GM12872 (cell line): ENCODE data around the gene THBD.

Source experiments
- TF ChIP-seq, protein P1 (sequence below): IDR thresholded peaks from 3 replicates; pipeline ENCODE4 v1.5.1; 2011; ENCODE audit warnings: low read depth, mild to moderate bottlenecking, low read length, moderate library complexity; ENCODE audit not compliant: insufficient read depth

Gene THBD

DNA sequence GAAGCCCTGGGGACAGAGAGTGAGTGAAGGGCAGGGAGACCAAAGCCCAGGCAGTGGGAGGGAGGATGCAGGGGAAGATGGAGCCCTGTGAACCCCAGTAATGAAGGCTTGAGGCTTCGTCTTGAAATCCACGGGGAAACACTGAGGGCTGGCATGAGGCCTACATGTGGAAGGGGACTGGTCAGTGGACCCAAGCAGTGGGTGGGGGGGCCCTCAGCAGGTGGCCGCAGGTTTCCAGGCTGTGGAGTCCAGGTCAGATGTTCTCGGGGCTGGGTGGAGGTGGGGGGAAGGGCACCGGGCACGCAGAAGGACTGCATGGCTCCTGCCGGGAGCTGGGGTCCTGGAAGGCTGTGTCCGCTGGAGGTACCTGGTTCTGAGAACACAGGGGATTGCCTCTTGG, 39.4 kb upstream of the THBD start:
- TF ChIP-seq, protein P1, sequence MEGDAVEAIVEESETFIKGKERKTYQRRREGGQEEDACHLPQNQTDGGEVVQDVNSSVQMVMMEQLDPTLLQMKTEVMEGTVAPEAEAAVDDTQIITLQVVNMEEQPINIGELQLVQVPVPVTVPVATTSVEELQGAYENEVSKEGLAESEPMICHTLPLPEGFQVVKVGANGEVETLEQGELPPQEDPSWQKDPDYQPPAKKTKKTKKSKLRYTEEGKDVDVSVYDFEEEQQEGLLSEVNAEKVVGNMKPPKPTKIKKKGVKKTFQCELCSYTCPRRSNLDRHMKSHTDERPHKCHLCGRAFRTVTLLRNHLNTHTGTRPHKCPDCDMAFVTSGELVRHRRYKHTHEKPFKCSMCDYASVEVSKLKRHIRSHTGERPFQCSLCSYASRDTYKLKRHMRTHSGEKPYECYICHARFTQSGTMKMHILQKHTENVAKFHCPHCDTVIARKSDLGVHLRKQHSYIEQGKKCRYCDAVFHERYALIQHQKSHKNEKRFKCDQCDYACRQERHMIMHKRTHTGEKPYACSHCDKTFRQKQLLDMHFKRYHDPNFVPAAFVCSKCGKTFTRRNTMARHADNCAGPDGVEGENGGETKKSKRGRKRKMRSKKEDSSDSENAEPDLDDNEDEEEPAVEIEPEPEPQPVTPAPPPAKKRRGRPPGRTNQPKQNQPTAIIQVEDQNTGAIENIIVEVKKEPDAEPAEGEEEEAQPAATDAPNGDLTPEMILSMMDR, result no peak

DNA sequence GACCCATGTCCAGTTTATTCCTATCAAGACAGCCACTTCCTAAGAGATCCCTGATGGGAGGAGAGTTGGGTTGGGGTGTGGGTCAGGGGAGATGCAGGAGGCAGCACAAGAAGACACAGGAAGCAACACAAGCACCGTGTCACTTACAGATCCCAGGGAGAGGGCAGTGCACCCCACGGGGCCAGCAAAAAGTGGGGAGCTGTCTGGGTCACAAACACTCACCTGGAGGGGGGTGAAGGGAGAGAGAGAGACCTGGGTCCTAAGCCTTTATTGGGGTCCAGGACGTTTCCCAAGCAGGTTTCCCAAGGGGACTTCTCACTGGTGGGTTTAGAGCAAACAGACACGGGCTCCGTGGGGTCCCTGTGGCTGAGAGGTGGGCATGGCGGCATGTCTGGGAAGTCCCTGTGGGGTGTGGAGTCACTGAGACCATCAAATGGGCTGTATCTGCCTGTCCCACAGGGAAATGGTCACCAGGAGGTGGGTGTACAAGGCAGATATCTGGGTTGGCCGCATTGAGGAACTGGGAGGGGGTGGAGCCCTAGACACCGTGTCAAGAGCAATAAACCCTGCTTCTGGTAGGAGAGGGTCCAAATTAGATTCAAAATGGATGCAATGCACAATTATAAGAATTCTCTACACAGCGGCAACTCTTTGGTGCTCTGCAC, 38.2 kb upstream of the THBD start:
- TF ChIP-seq, protein P1, result no peak

DNA sequence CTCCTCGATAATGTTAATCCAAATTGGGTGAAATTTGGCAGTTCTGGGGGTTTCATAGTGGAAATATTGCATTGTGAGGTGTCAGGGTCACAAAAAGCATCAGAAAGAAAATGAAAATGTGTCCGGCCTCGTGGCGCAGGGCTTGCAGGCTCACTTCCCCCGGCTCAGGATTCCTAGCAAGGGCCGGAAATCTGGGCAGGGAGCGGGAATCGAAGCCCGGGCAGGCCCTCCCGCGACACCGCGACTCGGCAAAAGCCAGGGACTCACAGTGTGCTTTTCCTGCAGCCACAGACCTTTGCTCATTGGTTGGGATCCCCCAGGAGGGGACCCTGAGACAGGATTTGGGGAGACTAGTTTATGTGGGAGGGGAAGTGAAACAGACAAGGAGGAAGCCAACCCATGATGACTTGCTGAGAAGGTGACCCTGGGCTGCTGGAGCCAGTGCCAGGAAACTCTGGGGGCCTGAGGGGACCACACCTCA, 37.5 kb upstream of the THBD start:
- TF ChIP-seq, protein P1, result no peak

DNA sequence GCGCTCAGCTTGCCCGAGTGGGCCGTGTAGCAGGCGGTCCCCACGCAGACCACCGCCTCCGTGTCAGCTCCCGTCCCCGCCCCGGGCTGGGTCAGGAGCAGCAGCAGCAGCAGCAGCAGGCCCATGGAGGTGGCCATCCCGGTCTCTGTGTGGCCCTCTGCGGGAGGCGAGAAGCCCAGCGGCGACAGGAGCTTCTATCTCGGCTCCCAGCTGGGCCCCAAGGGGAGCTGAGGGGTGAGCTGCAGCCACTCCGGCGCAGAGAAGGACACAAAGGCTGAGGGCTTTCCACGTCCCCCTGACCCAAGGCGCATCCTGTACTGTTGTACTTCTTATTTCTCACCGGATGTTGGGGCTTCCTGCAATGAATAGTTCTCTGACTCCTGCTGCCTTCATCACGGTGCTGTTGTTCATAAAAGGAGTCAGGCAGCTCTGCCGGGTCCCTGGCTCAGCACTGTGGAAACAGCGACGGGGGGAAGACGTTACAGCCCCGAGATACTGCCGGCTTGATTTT, 36.6 kb upstream of the THBD start, which contains the start of gene CD93:
TSS of gene CD93 (minus strand) at position 269 of the 511 bp plus-strand sequence. CDS start at position 137, 132 bp downstream.
- TF ChIP-seq, protein P1, result no peak

DNA sequence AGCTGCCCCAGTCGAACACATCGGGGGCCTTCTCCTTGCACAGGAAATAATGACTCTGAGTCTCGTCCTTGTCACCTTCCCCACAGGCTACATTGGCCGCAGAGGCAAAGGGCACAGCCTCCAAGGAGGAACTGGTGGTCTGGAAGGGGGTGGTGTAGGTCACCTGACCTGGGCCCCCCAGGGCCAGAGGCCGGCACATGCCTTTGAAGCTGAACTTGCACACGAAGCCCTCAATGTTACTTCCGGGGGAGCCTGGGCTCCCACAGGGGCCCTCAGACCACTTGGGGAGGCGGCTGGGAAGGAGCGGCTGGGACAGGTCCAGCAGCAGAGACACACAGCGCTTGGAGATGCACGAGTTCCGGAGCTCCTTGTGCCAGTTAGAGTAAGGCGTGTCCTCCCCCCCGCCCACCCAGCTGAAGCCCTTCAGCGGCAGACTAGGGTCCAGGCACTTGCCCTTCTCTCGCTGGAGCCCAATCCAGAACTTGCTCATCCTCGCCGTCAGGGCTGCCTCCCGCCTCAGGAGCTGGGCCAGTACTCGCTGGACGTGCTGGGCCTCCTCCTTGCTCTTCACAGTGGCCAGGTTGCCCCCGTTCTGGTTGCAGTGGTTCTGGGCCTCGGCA, 36.1 kb upstream of the THBD start:
- TF ChIP-seq, protein P1, result no peak

DNA sequence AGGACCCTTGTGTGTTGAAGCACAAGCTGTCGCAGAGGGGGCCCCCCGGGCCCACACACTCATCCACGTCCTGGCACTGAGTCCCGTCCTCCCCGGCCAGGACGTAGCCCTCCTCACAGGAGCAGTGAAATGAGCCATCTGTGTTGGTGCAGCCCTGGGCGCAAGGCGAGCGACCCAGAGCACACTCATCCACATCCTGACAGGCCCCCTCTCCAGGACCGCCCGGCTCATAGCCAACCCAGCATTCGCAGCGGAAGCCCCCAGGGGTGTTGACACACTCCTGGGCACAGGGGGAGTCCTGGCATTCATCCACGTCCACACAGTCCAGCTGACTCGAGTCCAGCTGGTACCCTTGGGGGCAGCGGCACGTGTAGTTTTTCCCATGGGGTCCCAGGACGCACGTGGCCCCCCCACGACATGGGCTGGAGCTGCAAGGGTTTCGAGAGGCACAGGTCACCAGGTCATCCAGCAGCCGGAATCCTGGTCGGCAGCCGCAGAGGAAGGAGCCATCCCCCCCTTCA, 35.4 kb upstream of the THBD start:
- TF ChIP-seq, protein P1, result no peak

DNA sequence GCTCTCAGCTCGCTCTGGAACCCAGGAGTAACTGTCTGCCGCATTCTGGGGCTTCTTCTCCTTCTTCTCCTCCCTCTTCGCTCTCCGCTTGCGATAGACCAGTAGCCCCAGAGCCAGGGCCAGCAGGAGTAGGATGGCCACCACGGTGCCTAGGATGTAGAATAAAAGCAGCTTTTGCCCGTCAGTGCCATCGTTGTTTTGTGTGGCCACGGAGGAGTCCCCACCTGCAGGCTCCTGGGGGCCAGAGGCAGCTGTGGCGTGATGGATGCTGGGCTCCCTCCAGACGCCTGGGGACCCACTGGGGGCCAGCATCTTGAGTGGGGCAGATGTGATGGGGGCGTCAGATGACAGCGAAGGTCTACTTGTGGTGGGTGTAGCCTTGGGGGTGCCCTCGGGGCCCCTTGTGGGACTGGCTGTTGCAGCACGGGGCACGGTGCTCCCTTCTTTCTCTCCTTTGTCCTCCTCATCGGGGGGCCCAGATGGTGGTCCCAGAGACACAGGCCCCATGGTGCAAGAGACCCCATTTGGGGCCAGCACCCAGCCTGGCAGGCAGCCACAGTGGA, 34.9 kb upstream of the THBD start:
- TF ChIP-seq, protein P1, result no peak
